NCI-H69 (cell line): ENCODE results near the gene TPRA1.

Experiments used
- DNase-seq: peaks from one replicate; lab custom pipeline; 2025; lab: John Stamatoyannopoulos, UW

TPRA1 gene

DNA sequence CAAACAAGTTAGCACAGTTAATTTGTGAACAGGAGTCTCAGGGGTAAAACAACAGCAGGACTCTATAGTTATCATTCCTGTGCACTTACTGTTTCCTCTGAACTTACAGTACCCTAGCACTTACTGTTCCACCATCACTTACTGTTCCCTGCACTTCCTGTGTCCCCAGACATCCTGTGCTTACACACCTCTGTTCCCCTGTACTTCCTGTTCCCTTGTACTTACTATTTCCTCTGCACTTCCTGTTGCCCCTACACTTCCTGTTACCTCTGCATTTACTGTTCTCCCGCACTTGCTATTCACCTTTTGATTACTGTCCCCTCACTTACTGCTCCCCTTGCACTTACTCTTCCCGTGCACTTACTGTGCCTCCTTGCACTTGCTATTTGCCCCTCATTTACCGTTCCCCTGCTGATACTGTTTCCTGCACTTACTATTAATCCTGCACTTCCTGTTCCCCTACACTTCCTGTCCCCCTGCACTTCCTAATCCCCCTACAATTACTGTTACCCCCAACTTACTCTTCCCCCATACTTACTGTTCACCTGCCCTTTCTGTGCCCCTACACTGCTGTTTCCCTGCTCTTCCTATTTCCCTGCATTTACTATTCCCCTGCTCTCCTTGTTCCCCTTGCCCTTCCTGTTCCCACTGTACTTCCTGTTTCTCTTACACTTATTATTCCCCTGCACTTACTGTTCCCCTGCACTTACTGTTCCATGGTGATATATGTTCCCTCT lies 30.3 kb downstream of the TPRA1 start:
- DNase-seq = peak; percentile 23

- DNase-seq = peak; percentile 9
These were observed 34.0 kb downstream of the TPRA1 start for GRCh38 chr3:127556565-127556964.

DNA sequence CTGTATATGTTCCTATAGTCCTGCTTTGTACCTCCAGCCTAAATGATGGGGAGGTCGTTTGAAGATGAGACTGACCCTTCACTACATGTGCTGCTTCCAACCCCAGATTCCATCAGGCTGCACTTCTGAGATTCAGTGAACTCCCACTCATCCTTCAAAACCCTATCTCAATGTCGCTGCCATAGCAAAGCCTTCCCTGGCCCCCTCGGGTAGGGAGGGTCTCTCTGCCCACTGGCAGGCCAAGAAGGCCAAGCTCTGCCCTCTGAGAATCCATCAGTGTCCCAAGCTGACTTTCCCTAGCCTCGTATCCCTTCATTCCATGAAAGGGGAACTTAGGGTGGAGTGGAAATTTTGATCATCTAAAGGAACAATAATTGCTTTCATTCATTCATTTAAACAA lies 35.4 kb downstream of the TPRA1 start:
- DNase-seq = no peak

- DNase-seq = peak; percentile 17
These were observed 38.5 kb downstream of the TPRA1 start for GRCh38 chr3:127552038-127552437.

- DNase-seq = peak; percentile 88
These were observed 39.4 kb downstream of the TPRA1 start for GRCh38 chr3:127551178-127551577.

DNA sequence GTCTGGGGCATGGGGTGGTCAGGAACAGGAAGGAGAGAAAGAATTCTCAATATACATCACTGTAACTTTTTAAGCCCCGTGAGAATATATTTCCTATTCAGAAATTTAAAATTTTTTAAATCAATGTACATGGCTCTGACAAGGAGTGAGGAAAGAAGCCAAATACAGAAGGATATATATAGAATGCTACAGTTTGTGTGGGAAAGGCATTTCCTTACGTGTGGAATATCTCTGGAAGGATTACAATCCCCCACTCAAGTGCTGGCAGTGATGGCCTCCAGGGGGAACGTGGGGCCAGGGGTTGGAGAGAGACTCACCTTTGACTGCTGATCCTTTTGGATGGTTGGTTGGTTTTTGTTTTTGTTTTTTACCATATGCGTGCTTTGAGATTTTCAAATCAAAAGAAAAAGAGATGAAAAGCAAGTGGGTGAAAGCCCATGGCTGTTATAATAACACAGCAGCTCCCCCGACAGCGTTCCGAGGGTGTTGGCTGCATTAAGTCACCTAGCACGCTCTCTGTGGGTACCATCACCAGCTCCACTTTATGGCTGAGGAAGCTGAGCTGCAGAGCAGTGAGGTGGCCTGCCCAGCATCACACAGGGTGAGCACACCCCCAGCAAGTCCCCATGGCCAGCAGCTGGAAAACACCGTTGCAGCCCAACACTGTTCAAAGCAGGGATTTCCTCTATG lies 39.9 kb downstream of the TPRA1 start:
- no peak for DNase-seq

DNA sequence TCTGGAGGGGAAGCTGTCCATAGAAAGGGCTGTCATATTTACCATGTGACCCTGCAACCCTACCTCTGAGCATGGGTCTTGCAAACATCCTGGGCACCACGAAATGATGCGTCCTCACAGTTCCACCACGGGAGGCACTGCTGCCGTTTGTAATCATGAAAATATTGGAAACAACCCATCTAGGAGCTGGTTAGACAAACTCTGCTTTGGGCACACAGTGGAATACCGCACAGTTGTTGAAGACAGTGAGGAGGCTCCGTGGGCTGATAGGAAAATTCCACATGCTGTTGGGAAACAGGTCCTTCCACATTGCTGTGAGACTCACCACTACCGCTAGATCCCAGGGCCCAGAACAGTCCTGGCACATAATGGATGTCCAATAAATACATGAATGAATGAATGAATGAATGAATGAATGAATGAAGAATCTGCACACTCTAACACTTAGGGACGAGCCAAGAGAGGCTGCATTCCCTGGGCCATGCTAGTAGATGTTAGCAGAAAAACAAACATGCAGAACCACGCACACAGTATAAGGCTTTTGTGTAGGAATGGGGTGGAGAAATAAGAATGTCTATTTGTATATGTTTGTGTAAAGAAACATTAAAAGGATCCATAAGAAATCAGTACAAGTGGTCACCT lies 40.6 kb downstream of the TPRA1 start:
- DNase-seq = no peak

DNA sequence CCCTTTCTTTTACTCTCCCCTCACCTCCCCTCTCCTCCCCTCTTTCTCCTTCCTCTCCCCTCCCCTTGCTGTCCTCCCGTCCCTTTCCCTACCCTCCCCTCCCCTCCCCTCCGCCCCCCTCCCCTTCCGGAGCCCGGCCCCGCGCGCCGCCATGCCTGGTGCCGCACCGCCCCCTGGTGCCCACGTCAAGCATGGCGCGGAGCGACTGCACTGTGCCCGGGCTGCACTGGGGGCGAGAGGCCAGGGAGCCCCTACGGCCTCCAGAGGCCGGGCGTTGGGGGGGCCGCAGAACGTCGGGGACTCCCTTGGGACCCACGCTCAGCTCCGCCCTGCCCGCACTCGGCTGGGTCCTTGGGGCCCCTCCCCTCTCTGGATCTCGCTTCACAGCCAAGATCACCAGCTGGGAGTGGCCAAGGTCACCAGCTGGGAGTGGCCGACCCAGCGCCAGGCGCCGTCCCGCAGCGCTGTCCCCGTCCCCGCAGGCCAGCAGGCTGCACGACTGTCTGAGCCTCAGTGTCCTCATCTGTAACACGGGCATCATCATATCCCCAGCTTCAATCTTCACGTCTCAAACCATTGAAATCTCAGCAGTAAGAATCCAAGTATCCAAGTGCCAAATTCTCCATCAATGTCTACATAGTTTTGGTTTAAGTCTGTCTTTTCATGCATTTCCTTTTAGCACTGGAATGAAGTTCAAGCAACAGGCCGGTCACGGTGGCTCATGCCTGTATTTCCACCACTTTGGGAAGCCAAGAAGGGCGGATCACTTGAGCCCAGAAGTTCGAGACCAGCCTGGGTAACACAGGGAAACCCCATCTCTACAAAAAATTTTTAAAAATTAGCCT lies 42.5 kb downstream of the TPRA1 start:
- peak; percentile 82 for DNase-seq

DNA sequence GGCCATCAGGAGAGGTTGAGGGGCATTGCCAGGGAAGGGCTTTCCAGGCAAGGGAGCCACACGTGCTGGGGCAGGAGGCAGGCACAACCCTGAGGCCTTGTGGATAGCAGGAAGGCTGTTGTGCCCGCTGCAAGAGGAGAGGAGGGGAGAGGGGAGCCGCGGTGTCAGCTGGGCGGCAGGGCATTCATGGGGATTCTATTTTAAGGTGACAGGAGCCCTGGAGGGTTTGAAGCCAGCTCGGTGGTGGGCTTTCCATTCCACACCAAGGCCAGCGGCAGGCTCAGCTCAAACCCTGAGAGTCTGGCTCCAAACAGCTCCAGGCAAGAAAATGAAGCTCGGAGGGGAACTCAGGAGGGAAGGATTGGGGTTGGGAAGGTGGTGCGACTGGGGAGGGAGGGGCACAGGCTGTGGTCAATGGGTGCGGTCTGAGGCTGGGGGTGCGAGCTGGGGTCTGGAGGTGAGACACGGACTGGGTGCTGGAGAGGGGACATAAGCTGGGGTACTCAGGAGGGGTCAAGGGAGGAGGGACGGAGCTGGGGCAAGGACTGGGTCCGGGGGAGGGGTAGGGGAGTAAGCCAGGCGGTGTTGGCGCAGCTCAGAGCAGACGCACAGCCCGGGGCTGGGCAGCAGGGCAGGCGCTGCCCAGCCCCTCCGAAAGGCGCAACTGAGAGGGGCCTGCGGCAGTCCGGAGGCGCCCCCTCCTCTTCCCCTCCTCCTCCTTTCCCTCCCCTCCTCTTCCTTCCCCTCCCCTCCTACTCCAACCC lies 43.4 kb downstream of the TPRA1 start:
- no peak for DNase-seq

GRCh38 chr3:127546554-127546953 lies 44.0 kb downstream of the TPRA1 start:
- no peak for DNase-seq

DNA sequence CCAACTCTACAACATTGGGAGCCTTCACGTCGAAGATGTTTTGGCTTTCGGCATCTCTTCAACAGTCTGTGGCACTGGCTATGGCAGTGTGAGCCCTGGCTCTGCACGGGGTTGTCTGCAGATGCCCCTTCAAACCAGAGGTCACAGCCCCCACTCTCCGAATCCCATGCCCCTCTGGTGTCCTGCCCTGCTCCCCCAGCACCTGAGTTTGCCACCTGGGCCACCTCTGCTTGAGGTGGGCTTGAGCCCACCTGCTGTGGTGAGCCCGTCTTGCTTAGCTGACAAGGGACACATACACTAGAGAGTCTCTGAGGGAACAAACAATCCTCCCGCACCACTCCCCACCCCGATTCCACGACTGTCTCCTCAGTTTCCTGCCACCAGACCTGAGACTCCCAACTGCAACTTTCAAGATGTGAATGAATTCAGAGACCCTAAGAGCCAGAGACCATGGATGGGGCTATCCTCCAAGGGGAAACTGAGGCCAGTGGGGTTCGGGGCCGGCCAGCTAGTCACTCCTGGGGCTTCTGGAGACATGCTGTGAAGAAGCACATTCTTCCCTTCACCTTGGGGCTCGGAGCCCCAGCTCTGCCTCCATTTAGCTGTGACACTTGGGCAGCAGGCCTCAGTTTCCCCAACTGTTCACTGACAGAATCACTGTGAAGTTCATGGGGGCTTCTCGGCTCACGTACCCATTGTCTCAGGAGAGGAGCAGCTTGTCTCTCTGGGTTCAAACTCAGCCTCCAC lies 44.6 kb downstream of the TPRA1 start:
- no peak for DNase-seq

- DNase-seq = no peak
These were observed 45.3 kb downstream of the TPRA1 start for GRCh38 chr3:127545216-127545615.

DNA sequence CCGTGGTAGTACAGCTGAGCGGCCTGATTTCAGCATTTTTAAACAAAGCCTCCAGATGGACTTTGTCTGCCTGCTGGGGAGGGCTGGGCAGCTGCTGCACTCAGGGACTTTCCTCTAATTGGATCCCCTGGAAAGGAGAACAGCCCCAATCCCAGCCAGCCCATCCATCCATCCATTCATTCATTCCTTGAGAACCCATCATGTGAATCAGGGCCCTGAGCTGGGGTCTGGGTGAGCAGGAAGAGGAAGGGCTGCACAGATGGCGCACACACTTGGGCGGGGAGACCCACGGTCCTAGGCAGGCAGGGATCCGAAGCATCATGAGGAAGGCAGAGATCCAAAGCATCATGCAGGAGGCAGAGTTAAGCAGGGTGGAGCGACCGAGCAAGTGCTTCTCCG lies 45.7 kb downstream of the TPRA1 start:
- peak; percentile 77 for DNase-seq

DNA sequence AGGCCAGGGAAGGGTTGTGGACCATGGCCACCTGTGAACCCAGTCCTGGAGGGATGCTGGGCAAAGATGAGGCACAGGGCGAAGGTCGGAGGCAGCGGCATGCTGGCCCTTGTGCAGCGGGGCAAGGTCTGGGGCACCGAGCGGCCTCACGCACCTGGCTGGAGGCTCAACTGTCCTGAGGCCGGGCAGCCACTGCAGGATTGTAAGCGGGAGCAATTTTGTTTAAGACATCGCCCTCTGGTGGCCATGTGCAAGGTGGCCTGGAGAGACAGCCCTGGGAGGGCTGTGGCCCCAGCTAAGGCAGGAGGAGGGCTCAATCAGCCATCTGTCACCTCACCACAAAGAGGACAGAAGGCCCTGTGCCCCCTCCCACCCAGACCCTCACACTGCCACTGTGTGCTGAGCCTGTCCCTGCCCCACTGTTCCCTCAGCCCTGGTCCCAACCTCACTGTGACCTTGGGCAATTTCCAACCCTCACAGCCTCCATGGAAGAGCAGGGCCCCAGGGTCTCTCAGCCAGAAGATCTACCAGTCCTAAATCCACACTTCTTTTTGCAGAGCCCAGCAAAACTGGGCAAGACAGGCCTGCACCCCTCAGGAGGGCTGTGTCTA lies 46.2 kb downstream of the TPRA1 start:
- peak; percentile 82 for DNase-seq

DNA sequence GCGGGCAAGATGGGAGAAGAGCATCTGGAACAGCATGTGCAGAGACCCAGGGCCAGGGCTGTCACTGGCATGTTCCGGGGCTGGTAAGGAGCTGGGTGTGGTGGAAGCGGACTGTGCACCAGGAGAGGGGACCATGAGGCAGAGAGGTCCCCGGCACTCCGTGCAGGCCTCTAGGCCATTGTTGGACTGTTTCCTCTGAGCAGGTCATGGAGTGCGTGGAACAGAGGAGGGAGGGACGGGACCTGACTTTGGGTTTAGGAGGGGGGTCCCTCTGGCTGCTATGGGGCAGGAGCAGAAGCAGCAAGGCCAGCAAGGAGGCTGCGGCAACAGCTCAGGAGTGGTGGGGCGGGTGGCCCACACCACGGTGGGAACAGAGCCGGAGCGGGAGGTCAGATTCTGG lies 47.1 kb downstream of the TPRA1 start:
- DNase-seq = no peak

GRCh38 chr3:127542441-127542952 lies 48.0 kb downstream of the TPRA1 start:
- DNase-seq = peak; percentile 92

DNA sequence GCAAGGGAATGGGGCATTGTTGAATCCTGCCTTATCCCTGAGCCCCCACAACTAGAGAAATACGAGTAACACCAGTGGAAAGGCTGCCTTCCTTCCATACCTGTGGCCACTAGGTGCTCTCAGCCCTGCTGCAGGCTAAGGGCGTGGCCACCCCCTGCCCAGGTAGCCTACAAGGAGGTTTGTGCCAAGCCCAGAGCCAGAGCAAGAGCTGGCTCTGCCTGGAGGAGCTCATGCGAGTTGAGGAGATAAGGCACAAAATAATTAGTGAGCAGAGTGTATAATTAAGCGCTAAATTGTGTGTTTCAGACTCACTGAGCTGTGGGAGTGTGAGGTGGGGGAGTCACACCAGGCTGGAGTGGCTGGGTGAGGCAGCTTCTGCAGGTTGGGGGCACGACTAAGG lies 49.2 kb downstream of the TPRA1 start:
- peak; percentile 84 for DNase-seq

GRCh38 chr3:127539366-127540060 lies 51.0 kb downstream of the TPRA1 start:
- no peak for DNase-seq

GRCh38 chr3:127538569-127538968 lies 52.0 kb downstream of the TPRA1 start:
- no peak for DNase-seq
